WTC11 (cell line): ENCODE results near the gene CEP68. TPM values are rescaled to one million over a fixed set of nuclear protein-coding genes. Genes with fewer than 3 reads are reported as not detected.
A peak's percentile ranks its signal among the peaks of the same experiment; 100 is the strongest.

Source experiments
- ATAC-seq: fragments of 200-7000 bp; cut with Tn5 transposase; 2 replicates; pipeline ENCODE4 v1.10.0; 2021; ENCODE audit warnings: mild to moderate bottlenecking, moderate library complexity
- CTCF ChIA-PET: fragments of 300-600 bp; sonication (Branson Sonifier 250); formaldehyde crosslinking; loops from one replicate; lab custom pipeline; 2021; ENCODE audit warnings: antibody characterized with exemption; lab: Charles Lee
- POLR2A ChIA-PET: fragments of 350-600 bp; sonication (Branson Sonifier 250); formaldehyde crosslinking; loops from one replicate; lab custom pipeline; 2021; ENCODE audit warnings: antibody characterized with exemption; lab: Charles Lee
- DNase-seq: peaks from one replicate; pipeline ENCODE4 v3.0.0; 2021; ENCODE audit warnings: low spot score
- H3K27ac Mint-ChIP-seq: 2 replicates; pipeline ENCODE4 v1.8.0; 2021; ENCODE audit warnings: mixed read lengths
- H3K27me3 Mint-ChIP-seq: 2 replicates; pipeline ENCODE4 v1.8.0; 2021; ENCODE audit warnings: low read depth, mild to moderate bottlenecking, moderate library complexity, mixed read lengths
- H3K36me3 Mint-ChIP-seq: 2 replicates; pipeline ENCODE4 v1.8.0; 2021; ENCODE audit warnings: mixed read lengths
- H3K4me1 Mint-ChIP-seq: 2 replicates; pipeline ENCODE4 v1.8.0; 2022; ENCODE audit warnings: mixed read lengths
- H3K4me3 Mint-ChIP-seq: 2 replicates; pipeline ENCODE4 v1.8.0; 2021; ENCODE audit warnings: mild to moderate bottlenecking, moderate library complexity, mixed read lengths
- H3K9me3 Mint-ChIP-seq: 2 replicates; pipeline ENCODE4 v1.8.0; 2021; ENCODE audit warnings: mixed read lengths
- ELF4 ChIP-seq: sonication (generic); formaldehyde crosslinking; IDR thresholded peaks from 2 replicates; pipeline ENCODE4 v1.8.1; 2022; ENCODE audit warnings: low read depth, mild to moderate bottlenecking, moderate library complexity, missing genetic modification reagents
- ESRRA ChIP-seq: sonication (generic); formaldehyde crosslinking; IDR thresholded peaks from 2 replicates; pipeline ENCODE4 v1.8.1; 2022; ENCODE audit warnings: mild to moderate bottlenecking, missing genetic modification reagents, borderline replicate concordance
- ETV6 ChIP-seq: sonication (generic); formaldehyde crosslinking; IDR thresholded peaks from 2 replicates; pipeline ENCODE4 v1.8.1; 2022; ENCODE audit warnings: mild to moderate bottlenecking, missing genetic modification reagents
- NFATC4 ChIP-seq: fragments of 250-450 bp; sonication (Bioruptor Pico); IDR thresholded peaks from 2 replicates; pipeline ENCODE4 v1.9.0; 2021; ENCODE audit warnings: mild to moderate bottlenecking
- NR2C2 ChIP-seq: sonication (generic); formaldehyde crosslinking; IDR thresholded peaks from 2 replicates; pipeline ENCODE4 v1.8.0; 2022; ENCODE audit warnings: mild to moderate bottlenecking, missing genetic modification reagents
- RELA ChIP-seq: sonication (generic); formaldehyde crosslinking; IDR thresholded peaks from 2 replicates; pipeline ENCODE4 v1.8.1; 2022; ENCODE audit warnings: missing genetic modification reagents, mild to moderate bottlenecking, borderline replicate concordance
- SMAD3 ChIP-seq: sonication (generic); formaldehyde crosslinking; IDR thresholded peaks from 2 replicates; pipeline ENCODE4 v1.8.0; 2022; ENCODE audit warnings: missing genetic modification reagents, mild to moderate bottlenecking, borderline replicate concordance
- SP1 ChIP-seq: sonication (generic); formaldehyde crosslinking; conservative IDR thresholded peaks from 2 replicates; pipeline ENCODE4 v1.8.1; 2022; ENCODE audit warnings: missing genetic modification reagents
- TP53 ChIP-seq: sonication (generic); formaldehyde crosslinking; IDR thresholded peaks from 2 replicates; pipeline ENCODE4 v1.8.1; 2023; ENCODE audit warnings: mild to moderate bottlenecking, missing genetic modification reagents
- ZBTB21 ChIP-seq: sonication (generic); formaldehyde crosslinking; IDR thresholded peaks from 2 replicates; pipeline ENCODE4 v1.8.1; 2023; ENCODE audit warnings: mild to moderate bottlenecking, missing genetic modification reagents, borderline replicate concordance
- ZNF396 ChIP-seq: fragments of 250-450 bp; sonication (Bioruptor Pico); IDR thresholded peaks from 2 replicates; pipeline ENCODE4 v1.8.0; 2021; ENCODE audit warnings: mild to moderate bottlenecking, moderate library complexity, borderline replicate concordance
- total RNA-seq: library from RNA; stranded (reverse); gene quantifications from 3 replicates; pipeline ENCODE4 v1.2.3, GENCODE V29; 2021
- TF ChIP-seq, protein P1 (sequence below): fragments of 250-450 bp; sonication (Bioruptor Pico); IDR thresholded peaks from 2 replicates; pipeline ENCODE4 v1.8.0; 2021; ENCODE audit warnings: mild to moderate bottlenecking
- TF ChIP-seq, protein P2 (sequence below): sonication (generic); formaldehyde crosslinking; IDR thresholded peaks from 2 replicates; pipeline ENCODE4 v1.8.0; 2023; ENCODE audit warnings: missing genetic modification reagents
- TF ChIP-seq, protein P3 (sequence below): sonication (generic); formaldehyde crosslinking; IDR thresholded peaks from 2 replicates; pipeline ENCODE4 v1.8.1; 2023; ENCODE audit warnings: mild to moderate bottlenecking, missing genetic modification reagents, moderate library complexity
- TF ChIP-seq, protein P4 (sequence below): sonication (generic); formaldehyde crosslinking; IDR thresholded peaks from 2 replicates; pipeline ENCODE4 v1.8.0; 2023; ENCODE audit warnings: missing genetic modification reagents, mild to moderate bottlenecking, borderline replicate concordance
- TF ChIP-seq, protein P5 (sequence below): sonication (generic); formaldehyde crosslinking; IDR thresholded peaks from 2 replicates; pipeline ENCODE4 v1.8.1; 2022; ENCODE audit warnings: low read depth, mild to moderate bottlenecking, moderate library complexity, missing genetic modification reagents, borderline replicate concordance

The CEP68 gene
- total RNA-seq, 1 experiment from 2014 or later: 16.7 TPM

DNA sequence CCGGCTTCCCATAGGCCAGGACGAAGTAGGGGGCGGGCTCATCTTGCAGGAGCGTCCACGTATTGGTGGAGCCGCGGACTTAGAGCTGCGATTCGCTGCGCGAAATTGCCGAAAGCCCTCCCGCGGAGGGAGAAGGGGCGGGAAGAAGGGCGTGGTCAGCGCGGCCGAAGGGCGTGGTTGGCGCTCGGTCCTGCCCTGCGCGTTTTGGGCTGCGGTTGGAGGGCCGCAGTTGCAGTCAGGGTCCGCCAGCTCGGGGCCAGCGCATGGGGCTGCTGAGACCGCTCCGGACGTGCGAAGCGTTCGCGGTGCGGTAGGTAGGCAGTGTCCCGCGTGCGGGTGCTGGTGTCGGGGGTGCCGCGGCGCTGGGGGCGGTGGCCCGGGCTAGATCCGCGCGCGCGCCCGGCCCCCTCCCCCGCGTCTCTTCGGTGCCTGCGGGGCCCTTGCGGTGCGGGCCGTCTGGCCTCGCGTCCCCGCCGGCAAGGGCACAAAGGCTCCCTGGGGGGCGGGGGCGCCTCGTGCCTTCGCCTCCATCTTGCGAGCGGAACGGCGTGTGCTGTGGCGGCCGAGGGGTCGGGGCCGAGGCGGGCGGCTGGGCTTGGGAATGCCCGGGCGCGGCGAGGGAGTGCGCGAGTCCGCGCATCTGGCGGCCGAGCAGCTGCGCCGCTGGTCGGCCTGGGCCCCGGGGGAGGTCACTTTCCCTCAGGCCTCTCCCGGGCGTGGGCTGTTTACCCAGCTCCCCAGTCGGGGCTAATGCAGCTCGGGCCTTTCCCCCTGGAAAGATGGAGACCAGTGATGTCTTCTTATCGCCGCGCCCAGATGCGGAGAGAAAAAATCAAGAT lies at the start of gene CEP68 (continued):
- TF ChIP-seq, protein P1, sequence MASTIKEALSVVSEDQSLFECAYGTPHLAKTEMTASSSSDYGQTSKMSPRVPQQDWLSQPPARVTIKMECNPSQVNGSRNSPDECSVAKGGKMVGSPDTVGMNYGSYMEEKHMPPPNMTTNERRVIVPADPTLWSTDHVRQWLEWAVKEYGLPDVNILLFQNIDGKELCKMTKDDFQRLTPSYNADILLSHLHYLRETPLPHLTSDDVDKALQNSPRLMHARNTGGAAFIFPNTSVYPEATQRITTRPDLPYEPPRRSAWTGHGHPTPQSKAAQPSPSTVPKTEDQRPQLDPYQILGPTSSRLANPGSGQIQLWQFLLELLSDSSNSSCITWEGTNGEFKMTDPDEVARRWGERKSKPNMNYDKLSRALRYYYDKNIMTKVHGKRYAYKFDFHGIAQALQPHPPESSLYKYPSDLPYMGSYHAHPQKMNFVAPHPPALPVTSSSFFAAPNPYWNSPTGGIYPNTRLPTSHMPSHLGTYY (CRISPR knock-in tag): peak; percentile 51; the same call in 1 of the 2 replicates
- peak; percentile 75; the same call in 1 of the 2 replicates for TF ChIP-seq SMAD3 (CRISPR knock-in tag)
- TF ChIP-seq, protein P2, sequence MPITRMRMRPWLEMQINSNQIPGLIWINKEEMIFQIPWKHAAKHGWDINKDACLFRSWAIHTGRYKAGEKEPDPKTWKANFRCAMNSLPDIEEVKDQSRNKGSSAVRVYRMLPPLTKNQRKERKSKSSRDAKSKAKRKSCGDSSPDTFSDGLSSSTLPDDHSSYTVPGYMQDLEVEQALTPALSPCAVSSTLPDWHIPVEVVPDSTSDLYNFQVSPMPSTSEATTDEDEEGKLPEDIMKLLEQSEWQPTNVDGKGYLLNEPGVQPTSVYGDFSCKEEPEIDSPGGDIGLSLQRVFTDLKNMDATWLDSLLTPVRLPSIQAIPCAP (CRISPR knock-in tag): no peak; the same call in 1 of the 2 replicates
- peak; percentile 98 for TF ChIP-seq SP1 (CRISPR knock-in tag)
- 0 out of 2 replicates have a peak, but pooled peaks have one; percentile 10 for TF ChIP-seq NFATC4 (CRISPR knock-in tag)
- peak; percentile 82 for TF ChIP-seq RELA (CRISPR knock-in tag)
- peak; percentile 91; the same call in 1 of the 2 replicates for TF ChIP-seq ELF4

DNA sequence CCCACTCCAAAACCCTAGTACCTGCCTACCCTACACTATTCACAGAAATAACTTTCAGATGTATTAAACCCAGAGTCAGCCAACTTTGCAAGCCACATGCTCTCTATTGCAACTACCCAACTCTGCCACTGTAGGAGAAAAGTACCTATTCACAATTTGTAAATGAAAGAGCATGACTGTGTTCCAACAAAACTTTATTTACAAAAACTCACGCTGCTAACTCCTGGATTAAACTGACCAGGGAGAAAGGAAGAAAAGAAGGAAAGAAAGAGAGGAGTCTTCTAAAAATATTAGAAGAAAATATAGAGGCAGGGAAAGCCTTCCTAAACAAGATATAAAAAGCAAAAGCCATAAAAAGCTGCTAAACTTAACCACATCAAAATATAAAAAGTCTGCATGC lies 42.4 kb upstream of the CEP68 start:
- CTCF ChIA-PET: no interaction called here
- H3K4me3 Mint-ChIP-seq: no peak overlapping the region

More for the DNA sequence above, 42.4 kb upstream of the CEP68 start:
- Mint-ChIP-seq H3K27ac (0 out of 2 replicates have a peak overlapping the region, but pooled peaks have one; percentile 44), H3K4me1 (peaks cover 23% of the 10 kb centered on the region), H3K27me3 (no peaks in the 10 kb centered on the region), H3K9me3 (no peaks in the 10 kb centered on the region), H3K36me3 (no peaks in the 10 kb centered on the region)
- ATAC-seq (no peak; the same call in 1 of the 2 replicates), DNase-seq (no peak)
- TF ChIP-seq, protein P3, sequence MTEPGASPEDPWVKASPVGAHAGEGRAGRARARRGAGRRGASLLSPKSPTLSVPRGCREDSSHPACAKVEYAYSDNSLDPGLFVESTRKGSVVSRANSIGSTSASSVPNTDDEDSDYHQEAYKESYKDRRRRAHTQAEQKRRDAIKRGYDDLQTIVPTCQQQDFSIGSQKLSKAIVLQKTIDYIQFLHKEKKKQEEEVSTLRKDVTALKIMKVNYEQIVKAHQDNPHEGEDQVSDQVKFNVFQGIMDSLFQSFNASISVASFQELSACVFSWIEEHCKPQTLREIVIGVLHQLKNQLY (CRISPR knock-in tag): no peak
- TF ChIP-seq ELF4 (no peak), ZBTB21 (no peak), NR2C2 (CRISPR knock-in tag) (no peak), TP53 (CRISPR knock-in tag) (no peak), ESRRA (no peak), ETV6 (CRISPR knock-in tag) (no peak), ZNF396 (CRISPR knock-in tag) (no peak)
- TF ChIP-seq, protein P4, sequence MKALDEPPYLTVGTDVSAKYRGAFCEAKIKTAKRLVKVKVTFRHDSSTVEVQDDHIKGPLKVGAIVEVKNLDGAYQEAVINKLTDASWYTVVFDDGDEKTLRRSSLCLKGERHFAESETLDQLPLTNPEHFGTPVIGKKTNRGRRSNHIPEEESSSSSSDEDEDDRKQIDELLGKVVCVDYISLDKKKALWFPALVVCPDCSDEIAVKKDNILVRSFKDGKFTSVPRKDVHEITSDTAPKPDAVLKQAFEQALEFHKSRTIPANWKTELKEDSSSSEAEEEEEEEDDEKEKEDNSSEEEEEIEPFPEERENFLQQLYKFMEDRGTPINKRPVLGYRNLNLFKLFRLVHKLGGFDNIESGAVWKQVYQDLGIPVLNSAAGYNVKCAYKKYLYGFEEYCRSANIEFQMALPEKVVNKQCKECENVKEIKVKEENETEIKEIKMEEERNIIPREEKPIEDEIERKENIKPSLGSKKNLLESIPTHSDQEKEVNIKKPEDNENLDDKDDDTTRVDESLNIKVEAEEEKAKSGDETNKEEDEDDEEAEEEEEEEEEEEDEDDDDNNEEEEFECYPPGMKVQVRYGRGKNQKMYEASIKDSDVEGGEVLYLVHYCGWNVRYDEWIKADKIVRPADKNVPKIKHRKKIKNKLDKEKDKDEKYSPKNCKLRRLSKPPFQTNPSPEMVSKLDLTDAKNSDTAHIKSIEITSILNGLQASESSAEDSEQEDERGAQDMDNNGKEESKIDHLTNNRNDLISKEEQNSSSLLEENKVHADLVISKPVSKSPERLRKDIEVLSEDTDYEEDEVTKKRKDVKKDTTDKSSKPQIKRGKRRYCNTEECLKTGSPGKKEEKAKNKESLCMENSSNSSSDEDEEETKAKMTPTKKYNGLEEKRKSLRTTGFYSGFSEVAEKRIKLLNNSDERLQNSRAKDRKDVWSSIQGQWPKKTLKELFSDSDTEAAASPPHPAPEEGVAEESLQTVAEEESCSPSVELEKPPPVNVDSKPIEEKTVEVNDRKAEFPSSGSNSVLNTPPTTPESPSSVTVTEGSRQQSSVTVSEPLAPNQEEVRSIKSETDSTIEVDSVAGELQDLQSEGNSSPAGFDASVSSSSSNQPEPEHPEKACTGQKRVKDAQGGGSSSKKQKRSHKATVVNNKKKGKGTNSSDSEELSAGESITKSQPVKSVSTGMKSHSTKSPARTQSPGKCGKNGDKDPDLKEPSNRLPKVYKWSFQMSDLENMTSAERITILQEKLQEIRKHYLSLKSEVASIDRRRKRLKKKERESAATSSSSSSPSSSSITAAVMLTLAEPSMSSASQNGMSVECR (CRISPR knock-in tag): no peak
- TF ChIP-seq, protein P5, sequence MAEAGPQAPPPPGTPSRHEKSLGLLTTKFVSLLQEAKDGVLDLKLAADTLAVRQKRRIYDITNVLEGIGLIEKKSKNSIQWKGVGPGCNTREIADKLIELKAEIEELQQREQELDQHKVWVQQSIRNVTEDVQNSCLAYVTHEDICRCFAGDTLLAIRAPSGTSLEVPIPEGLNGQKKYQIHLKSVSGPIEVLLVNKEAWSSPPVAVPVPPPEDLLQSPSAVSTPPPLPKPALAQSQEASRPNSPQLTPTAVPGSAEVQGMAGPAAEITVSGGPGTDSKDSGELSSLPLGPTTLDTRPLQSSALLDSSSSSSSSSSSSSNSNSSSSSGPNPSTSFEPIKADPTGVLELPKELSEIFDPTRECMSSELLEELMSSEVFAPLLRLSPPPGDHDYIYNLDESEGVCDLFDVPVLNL (CRISPR knock-in tag): no peak
- POLR2A ChIA-PET: no interaction called here
